ENCODE measurements around the gene RBM11. TPM values are rescaled to one million over a fixed set of nuclear protein-coding genes. Genes with fewer than 3 reads are reported as not detected.
"Not testable (repeated sequence)": the region's sequence is repeated elsewhere in the genome, so short reads cannot be mapped to it uniquely, and the experiment has no call there.

RBM11 gene, protein sequence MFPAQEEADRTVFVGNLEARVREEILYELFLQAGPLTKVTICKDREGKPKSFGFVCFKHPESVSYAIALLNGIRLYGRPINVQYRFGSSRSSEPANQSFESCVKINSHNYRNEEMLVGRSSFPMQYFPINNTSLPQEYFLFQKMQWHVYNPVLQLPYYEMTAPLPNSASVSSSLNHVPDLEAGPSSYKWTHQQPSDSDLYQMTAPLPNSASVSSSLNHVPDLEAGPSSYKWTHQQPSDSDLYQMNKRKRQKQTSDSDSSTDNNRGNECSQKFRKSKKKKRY
- total RNA-seq: 10 to 100 TPM; 10.3 to 14.8 (median 14.0) TPM

DNA sequence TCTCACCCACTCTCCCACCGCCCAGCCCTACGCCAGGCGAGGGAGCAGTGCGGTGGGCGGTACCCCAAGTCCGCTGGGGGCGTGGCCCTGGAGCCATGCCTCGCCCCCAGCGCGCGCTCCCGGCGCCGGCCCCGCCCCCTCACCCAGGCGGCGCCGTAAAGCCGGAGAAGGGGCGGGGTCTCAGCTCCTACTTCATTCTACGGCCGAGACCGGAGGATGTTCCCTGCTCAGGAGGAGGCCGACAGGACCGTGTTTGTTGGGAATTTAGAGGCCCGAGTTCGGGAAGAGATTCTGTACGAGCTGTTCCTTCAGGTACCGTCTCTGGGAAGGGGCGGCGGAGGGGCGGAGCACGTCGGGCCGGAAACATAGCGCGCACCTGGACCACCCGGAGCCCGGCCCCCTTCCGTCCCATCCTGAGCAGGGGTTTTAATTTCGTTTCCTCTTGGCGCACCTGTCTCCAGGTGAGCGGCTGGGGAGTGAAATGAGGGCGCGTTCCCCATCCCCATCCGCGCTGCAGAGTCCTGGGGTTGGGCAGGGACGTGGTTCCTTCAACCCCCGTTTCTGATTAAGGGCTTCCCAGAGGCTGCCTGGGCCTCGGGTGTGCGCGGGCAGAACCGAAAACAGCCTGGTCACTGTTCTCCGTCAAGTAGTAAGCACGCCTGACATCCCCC, at the start of gene RBM11:
TSS of gene RBM11 (plus strand) at position 187 of the 671 bp plus-strand sequence. CDS start at position 217, 30 bp downstream.
- Histone ChIP-seq H3K27me3 (no peaks in the 10 kb centered on the region), H3K27ac (peak within 1 kb of the TSS; percentile 39 to 66 (median 55))
- TF ChIP-seq POLR2A (IDR thresholded peaks at IDR 0.05): peak in 1 of 2 donors; percentile 74
- TF ChIP-seq, protein P1, sequence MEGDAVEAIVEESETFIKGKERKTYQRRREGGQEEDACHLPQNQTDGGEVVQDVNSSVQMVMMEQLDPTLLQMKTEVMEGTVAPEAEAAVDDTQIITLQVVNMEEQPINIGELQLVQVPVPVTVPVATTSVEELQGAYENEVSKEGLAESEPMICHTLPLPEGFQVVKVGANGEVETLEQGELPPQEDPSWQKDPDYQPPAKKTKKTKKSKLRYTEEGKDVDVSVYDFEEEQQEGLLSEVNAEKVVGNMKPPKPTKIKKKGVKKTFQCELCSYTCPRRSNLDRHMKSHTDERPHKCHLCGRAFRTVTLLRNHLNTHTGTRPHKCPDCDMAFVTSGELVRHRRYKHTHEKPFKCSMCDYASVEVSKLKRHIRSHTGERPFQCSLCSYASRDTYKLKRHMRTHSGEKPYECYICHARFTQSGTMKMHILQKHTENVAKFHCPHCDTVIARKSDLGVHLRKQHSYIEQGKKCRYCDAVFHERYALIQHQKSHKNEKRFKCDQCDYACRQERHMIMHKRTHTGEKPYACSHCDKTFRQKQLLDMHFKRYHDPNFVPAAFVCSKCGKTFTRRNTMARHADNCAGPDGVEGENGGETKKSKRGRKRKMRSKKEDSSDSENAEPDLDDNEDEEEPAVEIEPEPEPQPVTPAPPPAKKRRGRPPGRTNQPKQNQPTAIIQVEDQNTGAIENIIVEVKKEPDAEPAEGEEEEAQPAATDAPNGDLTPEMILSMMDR (IDR thresholded peaks at IDR 0.05): no peak

DNA sequence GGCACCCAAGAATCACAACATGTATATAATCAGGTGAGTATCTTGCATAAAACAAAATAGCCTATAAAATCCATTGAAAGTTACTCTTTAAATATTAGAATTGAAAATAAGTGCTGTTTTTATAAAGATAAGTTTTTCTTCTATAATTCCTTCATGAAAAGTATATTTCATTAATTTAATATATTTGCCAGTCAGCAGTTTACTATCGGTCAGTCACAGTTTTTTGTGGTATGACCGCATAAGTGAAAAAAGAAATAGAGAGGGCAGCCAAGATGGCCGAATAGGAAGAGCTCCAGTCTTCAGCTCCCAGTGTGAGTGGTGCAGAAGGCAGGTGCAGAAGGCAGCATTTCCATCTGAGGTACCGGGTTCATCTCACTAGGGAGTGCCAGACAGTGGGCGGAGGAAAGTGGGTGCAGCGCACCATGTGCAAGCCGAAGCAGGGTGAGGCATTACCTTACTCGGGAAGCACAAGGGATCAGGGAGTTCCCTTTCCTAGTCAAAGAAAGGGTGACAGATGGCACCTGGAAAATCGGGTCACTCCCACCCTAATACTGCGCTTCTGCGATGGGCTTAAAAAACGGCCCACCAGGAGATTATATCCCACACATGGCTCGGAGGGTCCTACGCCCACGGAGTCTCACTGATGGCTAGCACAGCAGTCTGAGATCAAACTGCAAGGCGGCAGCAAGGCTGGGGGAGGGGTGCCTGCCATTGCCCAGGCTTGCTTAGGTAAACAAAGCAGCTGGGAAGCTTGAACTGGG, 49.3 kb upstream of the RBM11 start:
- intact Hi-C loops (cut with DNase I); H3K4me1 ChIP-seq; H3K9me3 ChIP-seq; H3K36me3 ChIP-seq; DNase-seq; H3K27me3 ChIP-seq; H3K27ac ChIP-seq; H3K4me3 ChIP-seq (replicated peaks in 1 of 3): not testable (repeated sequence)
- 86 to 87% methylated on average over 13 to 16 of the region's 16 CpGs for WGBS, 2 donors

More for the DNA sequence above, at the start of gene RBM11:
- peak within 1 kb of the TSS; percentile 57 to 76 (median 61) for H3K4me3 ChIP-seq (replicated peaks in 1 of 3)
- H3K4me1 ChIP-seq: peaks cover 0 to 4% of the 10 kb centered on the region in 2 donors
- intact Hi-C loops (cut with DNase I): no loop called here
- DNase-seq: peak; percentile 86
- no peaks in the 10 kb centered on the region for H3K9me3 ChIP-seq
- H3K36me3 ChIP-seq: no peaks in the 10 kb centered on the region
- WGBS, 2 donors: 1 to 2% methylated on average over 25 to 46 of the region's 55 CpGs

DNA sequence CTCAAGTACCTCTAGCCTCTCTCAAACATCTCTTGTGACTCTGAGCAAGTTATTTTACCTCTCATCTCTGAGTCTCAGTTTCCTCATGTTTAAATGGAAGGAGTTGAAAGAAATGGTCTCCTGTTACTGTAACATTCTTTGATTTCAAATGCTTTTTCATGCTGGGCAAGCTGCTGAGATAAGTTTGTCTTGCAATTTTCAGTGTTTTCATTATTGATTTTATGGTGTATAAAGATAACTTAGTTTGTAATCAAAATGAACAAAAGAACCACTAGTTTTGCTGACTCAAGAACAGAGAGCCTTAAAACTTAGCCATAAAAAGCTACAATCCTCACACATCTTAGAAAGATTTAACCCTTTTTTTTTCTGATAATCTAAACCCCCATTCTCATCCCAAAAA, 9.7 kb upstream of the RBM11 start:
- H3K4me1 ChIP-seq: peaks cover 0 to 6% of the 10 kb centered on the region in 2 donors
- H3K36me3 ChIP-seq: no peaks in the 10 kb centered on the region
- intact Hi-C loops (cut with DNase I): no loop called here
- TF ChIP-seq, protein P1 (IDR thresholded peaks at IDR 0.05): no peak
- TF ChIP-seq POLR2A (IDR thresholded peaks at IDR 0.05): no peak
- H3K27ac ChIP-seq: no peak overlapping the region
- no peaks in the 10 kb centered on the region for H3K27me3 ChIP-seq
- H3K4me3 ChIP-seq (replicated peaks in 1 of 3): no peak overlapping the region
- no peaks in the 10 kb centered on the region for H3K9me3 ChIP-seq
- DNase-seq: no peak

DNA sequence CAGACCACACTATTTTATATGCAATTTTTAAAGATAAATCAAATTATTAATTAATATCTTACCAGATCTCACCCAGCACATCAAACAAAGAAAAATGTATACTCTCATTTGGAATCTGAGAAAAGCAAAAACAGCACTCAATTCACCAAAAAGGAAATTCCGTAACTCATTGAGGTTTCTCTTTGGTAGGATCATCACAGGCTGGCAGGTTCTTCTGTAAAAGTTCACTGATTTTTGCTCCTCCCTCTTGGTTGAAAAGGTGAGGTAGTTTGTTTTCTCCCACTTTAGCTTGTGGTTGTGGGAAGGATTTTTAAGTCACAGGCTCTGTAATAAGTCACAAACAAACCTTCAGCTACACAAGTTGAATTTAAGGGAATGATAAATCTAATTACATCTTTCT, 5.2 kb upstream of the RBM11 start, which contains the start of gene LIPI:
TSS of gene LIPI (minus strand) at position 218 of the 400 bp plus-strand sequence. CDS start at position 108, 110 bp downstream.
- 46 to 60% methylated on average over 1 of the region's 1 CpG for WGBS, 2 donors
- DNase-seq: no peak
- intact Hi-C loops (cut with DNase I): no loop called here

DNA sequence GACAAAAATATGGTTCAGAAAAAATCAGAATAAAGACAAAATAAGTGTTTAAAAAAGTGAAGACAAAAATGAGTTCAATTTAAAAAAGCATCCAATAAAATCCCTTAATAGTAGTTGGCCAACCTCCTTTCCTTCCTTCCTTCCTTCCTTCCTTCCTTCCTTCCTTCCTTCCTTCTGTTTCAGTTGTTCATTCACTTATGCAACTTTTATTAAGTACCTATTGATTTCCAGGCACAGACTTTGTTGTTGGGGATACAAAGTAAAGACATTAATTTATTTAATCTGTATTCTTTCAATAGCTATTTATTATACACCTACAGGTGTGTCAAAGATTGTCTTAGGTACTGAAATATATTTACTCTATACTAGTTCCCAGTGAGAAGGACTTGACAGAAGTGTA, 2.8 kb upstream of the RBM11 start:
- Histone ChIP-seq H3K27ac (no peak overlapping the region), H3K9me3 (no peaks in the 10 kb centered on the region), H3K36me3 (no peaks in the 10 kb centered on the region), H3K4me1 (peaks cover 4% of the 10 kb centered on the region in 2 donors), H3K4me3 (replicated peaks in 1 of 3) (no peak overlapping the region), H3K27me3 (no peaks in the 10 kb centered on the region)
- DNase-seq: no peak
- TF ChIP-seq, protein P1 (IDR thresholded peaks at IDR 0.05): no peak
- TF ChIP-seq POLR2A (IDR thresholded peaks at IDR 0.05): no peak
- intact Hi-C loops (cut with DNase I): no loop called here

More for the DNA sequence above, 5.2 kb upstream of the RBM11 start, which contains the start of gene LIPI:
- Histone ChIP-seq H3K9me3 (no peaks in the 10 kb centered on the region), H3K27ac (peak within 1 kb of the TSS in 1 of 3 donors; percentile 40), H3K27me3 (no peaks in the 10 kb centered on the region), H3K36me3 (no peaks in the 10 kb centered on the region), H3K4me3 (replicated peaks in 1 of 3) (no peak within 1 kb of the TSS), H3K4me1 (peaks cover 3 to 6% of the 10 kb centered on the region in 2 donors)
- peak in 1 of 2 donors; percentile 6 for TF ChIP-seq POLR2A (IDR thresholded peaks at IDR 0.05)
- TF ChIP-seq, protein P1 (IDR thresholded peaks at IDR 0.05): no peak

Data from thyroid gland (tissue), 4 donors.